SKM-1 (cell line): ENCODE data around the gene CREBBP.

Experiments used
- DNase-seq: peaks from one replicate; lab custom pipeline; 2025; ENCODE audit not compliant: unreplicated experiment; lab: John Stamatoyannopoulos, UW

Gene CREBBP

DNA sequence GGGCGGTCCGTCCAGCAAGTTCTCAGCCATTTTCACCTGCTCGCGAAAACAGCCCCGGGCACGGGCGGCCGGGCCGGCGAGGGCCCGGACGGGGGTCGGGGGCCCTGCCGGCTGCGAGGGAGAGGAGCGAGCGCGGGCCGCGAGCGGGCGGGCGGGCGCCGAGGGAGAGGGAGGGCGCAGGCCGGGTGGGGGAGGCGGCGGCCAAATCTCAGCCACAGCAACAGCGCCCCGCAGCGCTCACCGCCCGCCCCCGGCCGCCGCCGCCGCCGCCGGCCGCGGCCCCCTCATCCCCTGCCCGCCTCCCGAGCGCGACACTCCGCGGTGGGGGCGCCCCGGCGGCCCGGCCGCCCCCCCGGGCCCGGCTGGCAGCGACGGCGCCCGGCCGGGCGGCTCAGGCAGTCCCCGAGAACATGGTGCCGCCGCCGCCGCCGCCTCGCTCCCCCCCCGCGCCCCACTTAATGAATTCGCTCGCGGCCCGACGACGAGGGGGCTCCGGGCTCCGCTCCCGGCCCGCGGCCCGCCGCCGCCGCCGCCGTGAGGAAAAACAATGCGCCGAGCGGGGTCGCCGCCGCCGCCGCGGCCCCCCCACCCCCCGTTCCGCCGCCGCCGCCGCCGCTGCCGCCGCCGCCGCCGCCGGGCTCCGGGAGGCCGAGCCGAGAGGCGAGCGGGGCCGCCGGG lies 487 bp downstream of the CREBBP start:
- DNase-seq, result no peak

DNA sequence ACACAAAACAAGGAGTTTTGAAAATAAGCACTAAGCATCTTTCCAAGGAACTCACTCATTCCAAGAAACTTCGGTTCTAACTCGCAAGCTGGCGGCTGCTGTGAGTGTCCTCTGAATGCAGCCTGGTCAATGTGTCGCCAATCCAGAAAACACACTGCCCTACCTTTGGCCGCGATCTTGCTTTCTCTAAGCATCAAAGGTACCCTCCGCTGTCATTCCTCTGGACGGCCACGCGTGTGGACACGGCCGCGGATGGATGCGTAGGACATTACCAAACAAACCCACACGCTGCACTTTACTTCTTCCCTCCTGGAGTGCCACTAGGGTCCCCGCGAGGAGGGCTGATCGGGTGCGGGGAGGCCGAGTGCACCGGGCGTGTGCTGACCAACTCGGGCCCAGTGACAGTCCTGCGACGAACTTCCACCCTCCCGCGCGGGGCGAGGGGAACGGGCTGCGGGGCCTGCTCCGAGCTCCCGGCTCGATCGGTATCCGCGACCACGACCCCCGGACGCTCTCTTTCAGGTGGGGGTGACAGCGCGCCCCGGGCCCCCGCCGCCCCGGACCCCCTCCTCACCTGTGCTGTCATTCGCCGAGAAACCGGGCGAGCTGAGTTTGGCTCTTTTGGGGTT lies 1.1 kb downstream of the CREBBP start:
- no peak for DNase-seq

DNA sequence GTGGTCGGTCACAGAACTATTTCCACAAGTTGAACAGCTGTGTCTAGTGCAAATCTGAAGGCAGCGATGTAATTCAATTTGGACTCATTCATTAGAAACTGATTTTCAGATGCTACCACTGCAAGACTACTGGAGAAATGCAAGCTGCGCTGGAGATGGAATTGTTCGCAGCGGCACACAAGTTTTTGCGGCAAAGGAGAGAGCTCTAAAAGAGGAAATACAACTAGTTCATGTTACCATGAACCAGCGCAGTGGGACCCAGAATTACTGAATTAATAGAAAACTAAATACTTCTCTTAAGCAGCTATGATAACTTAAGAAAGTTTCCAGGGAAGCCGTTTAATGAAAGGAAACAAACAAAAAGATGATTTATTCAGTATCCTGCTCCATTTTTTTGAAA lies 1.9 kb downstream of the CREBBP start:
- DNase-seq, result no peak

DNA sequence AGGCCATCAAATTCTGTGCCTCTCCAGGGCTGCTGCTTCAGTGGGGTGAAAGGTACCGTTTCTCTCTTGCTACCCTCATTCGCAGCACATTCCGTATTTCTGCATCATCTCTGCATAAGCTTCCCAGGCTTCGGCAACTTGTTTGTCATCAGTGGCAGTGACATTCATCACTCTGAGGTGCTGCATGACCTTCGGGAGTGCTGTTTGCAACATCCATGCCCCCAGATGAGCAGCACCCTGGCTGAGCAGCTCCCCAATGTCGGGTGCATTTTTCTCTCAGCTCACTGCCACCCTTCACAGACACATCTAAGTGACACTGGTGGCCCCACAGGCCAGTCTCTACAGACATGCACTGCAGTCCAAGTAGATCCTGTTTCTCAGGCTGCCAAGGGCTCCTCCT lies 3.8 kb downstream of the CREBBP start:
- DNase-seq, result no peak

DNA sequence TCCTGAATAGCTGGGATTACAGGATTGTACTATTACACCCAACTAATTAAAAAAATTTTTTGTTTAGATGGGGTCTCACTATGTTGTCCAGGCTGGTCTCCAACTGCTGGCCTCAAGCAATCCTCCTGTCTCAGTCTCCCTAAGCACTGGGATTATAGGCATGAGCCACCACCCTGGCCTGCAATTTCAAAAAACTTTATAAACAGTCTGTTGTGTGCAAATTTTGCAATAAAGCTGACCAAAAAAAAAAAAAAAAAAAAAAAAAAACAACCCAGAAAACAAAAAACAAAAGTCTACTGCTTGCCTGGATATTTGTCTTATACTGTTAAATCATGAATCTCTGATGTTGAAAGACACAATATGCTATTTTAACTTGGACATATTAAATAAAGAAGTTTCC lies 4.4 kb downstream of the CREBBP start:
- DNase-seq, result no peak

DNA sequence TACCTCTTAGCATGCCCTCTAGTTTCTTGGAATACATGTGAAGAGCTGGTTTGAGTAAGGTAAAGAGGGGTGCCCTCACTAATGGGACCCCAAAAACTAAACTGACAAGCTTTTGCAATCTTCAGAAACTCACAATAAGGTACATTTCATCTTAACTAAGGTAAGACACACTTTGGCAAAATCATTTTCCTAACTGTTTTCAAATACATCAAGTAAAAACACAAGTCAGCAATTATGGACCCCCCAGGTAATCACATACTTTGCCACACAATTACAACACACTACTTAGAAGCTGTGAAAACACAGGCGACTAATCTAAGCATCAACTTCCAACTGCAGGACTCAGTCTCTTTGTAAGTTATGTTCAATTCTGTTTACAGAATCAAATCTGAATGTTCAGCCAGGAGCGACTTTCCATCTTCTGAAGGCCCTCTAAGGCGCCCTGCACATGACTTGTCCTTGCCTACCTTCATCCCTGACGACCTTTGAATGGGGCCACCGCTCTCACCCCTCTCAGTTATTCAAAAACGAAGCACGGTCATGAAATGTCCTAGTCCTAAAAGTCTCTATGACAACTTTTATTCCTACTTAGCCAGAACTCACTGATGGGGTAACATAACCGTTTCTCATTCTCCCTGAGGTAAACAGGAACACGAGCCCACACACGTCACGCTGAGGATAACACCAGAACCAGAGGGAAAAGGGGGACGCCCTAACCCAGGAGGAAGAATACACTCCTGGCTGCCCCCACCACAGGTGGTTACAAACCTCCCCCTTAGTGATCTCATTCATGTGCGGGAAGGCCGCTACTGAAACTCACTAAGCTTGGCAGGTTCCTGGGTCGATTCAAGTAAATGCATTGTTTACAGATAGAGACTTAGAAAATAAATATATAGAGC lies 5.5 kb downstream of the CREBBP start:
- no peak for DNase-seq

DNA sequence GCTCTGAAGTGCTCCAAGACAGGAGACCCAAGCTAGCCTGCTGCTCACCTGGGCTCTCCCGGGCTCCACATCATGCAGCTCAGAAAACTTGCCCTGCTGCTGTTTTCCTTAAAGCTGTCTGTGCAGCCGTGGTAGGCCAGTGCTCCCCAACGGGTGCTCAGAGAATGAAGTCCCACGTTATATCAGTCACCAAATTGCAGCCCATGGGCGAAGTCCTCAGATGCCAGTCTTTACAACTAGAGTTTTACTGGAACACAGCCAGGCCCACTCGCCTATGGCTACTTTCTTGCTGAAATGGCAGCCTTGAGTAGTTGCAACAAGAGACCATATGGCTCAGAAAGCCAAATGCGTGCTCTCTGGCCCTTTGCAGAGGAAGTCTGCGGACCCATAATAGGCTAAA lies 6.3 kb downstream of the CREBBP start:
- no peak for DNase-seq

DNA sequence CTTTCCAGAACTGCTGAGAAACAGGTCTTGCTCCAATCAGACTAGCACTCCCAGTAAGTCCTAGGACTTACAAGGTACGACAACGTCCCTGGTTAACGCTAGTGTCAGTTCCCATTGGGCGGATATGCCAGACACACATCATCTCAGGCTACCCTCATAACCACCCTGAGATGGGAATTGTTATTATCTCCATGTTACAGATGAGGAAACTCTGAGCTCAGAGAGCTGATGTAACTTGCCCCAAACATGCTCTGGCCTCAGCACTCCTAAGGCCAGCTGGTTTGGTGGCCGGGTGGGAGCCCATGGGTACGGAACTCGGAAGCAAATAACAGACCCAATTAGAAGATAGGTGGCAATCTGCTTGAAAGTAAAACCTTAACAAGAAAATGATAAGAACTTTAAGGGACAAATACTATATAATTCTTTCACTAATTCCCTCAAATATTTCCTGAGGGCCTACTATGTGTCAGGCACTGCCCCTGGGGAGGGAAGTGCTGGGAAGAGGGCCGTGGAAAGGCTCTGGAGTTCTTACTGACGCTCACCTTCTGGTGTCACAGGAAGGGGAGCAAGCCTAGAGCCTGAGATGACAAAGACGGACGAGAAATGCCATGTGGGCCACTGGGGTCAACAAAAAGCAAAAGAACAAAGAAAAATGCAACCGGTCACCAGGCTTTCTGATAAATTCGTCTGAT lies 6.9 kb downstream of the CREBBP start:
- DNase-seq, result no peak

DNA sequence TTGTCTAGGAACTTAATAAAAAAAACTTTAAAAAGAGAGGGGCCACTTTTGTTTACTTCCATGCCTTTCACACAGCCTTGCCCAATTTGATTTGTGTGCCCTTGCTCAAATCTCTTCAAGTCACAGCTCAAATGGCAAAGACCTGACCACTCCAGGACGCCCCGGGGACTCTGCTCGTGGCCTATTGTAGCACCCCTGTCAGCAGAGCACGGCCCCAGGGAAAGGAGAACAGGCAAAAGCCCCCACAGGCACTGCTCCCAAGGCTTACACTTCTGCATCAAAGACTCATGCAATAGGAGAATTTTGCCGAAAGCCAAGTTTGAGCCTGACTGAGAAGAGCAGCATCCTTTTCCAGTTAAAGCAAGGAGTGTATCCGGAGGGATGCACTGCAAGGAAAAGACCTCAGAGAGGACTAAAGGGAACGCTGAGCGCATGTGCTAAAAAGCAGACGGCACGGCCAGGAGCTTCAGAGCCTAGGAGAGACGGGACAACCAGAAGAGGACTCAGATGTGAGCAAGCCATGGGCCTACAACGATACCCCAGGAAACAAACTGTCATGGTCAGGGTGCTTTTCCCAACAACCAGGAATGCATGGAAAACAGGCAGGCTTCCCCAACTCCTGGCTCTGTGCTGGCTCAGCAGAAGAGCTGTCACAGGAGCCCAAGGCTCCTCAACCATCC lies 8.2 kb downstream of the CREBBP start:
- no peak for DNase-seq

DNA sequence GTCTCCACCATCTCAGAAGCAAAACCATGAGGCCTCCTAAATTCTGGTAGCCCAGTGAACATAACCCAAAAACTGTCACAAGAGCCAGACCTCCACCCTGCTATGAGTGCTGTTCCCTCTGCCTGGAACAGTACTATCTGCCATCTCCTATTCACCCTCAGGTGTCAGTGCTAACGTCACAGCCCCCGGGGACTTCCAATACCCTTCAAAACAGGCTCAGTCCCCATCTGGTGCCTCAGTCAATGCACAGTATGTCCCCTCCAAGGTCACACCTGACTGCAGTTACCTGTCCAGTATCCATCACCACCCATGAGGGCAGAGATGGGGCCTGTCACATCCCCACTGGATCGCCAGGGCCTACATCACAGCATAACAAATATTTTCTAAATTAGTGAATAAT lies 11.5 kb downstream of the CREBBP start:
- DNase-seq, result no peak

DNA sequence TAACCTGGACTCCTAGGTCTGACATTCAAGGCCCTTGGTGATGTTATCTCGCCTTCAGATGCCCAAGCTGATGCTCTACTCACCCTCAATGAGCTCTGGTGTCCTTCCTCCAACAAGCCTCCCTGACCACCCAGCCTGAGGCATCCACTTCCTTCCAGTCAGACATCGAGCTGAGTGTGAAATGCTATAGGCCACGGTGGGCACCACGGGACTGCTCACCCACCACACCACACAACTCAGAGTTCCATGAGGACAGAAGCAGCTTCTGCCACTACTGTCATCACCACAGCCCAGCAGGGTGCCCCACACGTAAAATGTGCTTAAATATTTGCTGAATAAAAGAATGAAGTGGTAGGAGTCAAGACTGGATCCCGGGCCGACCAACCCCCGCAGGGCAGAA lies 12.0 kb downstream of the CREBBP start:
- DNase-seq, result no peak

DNA sequence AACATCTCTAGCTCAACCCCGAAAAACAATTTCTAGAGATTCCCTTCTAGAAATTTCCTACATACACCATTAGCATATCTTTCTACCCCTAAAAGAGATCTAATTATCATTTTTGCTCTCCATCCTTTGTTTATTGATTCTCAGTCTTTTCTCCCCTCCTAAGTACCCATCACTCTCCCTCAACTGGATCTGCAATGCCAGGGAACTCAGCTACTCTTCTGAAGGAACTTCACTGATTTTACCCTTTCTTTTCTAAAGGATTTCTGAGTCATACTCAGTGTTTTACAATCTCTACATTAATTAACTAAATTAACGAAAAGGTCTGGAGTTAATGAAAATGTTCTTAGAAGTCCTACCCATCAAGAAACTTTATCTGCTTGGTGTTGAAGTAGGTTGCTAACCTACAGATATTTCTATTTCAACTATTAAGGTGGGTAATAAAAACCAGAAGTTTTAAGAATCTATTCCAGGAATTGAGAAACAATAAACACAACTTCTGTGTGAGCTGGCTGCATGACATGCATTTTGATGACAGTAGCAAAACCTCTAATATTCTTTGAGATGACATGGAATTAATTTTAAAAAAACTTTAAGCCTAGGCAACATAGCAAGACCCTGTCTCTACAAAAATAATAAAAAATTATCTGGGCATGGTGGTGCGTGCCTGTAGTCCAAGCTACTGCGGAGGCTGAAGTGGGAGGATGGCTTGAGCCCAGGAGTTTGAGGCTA lies 13.6 kb downstream of the CREBBP start:
- no peak for DNase-seq

DNA sequence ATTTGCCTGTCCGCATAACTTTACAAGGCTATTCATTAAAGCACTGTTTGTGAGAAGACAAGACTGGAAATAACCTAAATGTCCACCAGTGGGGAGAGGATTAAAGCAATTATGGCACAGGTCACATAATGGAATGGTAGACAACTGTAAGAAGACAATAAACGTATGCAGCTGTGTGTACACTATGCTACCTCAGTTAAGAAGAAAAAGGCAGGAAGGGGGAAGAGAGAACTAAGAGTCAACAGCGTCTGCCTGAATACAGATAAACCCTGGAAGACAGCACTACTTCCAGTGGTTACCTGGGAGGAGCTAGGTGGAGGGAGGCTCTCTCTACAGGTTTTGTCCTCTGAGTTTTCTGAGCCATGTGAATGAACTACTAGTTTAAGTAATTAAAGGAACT lies 15.3 kb downstream of the CREBBP start:
- no peak for DNase-seq

DNA sequence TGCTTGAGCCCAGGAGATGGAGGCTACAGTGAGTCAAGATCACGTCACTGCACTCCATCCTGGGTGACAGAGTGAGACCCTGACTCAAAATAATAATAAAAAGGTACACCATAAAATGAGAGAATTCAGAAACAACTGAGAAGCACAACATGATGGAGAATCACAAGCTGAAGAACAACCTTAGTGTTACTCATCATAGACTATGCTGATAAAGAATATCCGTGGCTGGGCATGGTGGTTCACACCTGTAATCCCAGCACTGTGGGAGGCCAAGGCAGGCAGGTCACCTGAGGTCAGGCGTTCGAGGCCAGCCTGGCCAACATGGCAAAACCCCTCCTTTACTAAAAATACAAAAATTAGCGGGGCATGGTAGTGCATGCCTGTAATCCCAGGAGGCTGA lies 16.0 kb downstream of the CREBBP start:
- DNase-seq, result no peak

DNA sequence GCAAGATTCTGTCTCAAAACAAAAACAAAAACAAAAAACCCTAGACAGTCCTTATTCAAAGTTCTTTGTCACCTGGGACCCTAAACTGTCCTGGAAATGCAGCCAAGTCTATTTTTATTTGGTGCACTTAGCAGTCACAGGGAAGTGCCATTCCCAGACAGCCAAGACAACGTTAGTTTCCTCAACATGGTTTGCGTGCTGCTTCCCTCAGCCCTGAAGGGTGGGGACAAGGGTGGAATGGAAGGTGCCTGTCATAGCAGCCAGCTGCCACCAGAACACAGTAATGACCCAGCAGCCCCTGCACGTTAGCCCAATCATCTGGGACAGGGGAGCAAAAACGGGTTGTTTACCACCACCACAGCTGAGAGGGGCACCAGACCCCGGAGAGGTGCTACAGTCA lies 16.9 kb downstream of the CREBBP start:
- no peak for DNase-seq

DNA sequence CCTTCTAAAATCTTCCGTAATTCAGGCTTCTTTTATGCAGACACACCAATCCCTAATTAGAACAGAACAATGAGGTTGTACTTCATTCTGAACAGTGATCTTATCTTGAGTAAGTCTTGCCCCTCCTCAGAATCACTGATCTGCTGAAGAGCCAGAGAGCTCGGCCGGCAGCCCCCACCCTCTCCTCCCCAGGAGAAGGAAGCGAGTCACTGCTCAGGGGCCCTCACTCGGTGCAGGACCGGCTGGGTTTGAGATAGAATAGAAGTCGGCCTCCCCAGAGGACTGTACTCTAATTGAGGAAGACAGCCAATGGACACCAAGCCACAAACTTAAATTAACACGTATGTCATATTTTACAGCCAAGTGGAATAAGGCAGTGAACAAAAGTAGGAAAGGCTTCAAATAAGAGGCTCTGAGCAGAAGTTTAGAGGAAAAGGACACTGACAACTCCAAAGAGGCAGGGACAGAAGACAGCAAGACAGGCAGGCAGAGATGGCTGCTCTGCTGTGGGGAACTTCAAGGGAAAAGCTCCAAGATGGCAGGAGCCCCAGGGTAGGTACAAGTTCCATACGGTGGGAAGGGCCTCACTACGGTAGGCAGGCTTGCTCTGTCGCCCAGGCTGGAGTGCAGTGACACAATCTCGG lies 18.6 kb downstream of the CREBBP start:
- peak; percentile 45 for DNase-seq

DNA sequence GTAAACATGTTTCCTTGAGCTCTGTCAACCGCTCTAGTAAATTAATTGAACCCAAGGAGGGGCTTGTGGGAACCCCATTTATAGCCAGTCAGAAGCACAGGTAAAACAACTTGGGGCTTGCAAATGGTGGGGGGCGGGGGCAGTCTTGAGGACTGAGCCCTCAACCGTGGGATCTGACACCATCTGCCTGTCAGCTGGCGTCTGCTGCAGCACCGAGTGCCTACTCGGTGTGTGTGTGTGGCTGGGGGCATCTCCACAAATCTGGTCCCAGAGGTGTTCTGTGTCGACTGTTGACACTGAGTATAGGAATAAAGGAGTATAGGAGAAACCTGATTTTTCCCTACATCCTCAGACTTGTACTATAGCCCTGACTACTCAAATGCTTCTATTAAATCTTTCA lies 20.6 kb downstream of the CREBBP start:
- no peak for DNase-seq

DNA sequence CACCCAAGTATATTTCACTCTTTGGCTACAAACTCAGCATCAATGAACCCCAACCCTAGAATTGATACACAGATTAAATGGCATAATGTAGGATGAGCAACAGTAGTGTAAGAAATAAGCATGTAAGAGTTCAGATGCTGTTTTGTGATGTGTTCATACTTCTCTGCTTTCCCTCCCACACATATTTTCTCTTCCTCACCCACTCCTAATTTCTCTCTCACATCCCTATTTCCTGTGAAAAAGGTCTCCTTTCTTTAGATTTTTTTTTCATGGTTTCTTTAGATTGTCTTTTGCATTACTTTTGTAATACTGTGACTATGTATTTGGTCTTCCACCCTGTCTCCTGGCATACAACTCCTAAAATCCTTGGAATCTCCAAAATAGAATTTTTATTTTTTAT lies 21.7 kb downstream of the CREBBP start:
- no peak for DNase-seq

DNA sequence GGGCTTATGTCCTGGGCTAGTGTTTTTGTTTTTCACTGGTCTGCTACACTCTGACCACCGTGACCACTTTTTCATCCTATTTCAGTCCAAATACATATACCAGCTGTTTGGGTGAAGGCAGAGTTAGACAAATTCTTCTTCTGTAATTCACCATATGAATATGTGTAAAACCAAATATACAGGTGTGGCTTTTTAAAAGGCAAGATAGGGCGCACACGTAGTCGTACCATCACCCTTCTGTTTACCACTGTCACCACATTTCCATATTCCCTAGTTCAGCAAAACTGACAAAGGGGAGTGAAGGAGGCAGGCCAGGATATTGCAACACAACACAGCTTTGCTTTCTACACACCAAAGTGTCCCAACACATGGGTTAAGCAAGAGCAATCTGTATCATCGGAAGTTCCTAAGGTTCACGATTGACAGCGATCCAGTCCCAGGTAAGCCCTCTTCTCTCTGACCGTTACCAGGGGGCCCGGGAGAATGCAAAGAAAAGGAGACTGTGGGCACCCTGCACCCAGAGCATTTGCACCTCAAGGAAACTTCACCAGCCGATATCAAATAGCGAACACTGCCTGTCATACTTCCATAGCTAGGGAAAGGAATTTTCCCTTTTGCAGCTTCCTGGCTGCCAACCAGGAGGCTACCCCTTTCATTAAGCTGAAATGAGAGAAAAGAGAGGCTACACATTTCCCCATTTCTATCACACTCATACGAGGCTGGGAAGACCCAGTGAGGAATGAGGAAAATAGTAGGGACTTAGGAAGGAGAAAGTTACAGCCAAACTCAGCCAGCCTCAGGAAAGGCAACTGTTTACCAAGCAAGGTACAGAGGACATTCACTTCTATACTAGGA lies 23.1 kb downstream of the CREBBP start:
- peak; percentile 86 for DNase-seq
